IMR-90 (cell line): ENCODE results near the gene TMEM256. TPM values are rescaled to one million over a fixed set of nuclear protein-coding genes. Genes with fewer than 3 reads are reported as not detected.

ENCODE experiments used
- ATAC-seq: fragments of 200-7000 bp; cut with Tn5 transposase; 2 replicates; pipeline ENCODE4 v1.9.1; 2020; ENCODE audit warnings: low read depth, mild to moderate bottlenecking, moderate library complexity
- BruUV-seq: library from RNA; stranded (reverse); fragments of 400-500 nt; replicated peaks from 2 replicates; lab custom pipeline; 2021; lab: Mats Ljungman, UMichigan
- CTCF ChIA-PET: fragments of 300-600 bp; formaldehyde crosslinking; extraction: SDS; loops from one replicate; lab custom pipeline; 2021; ENCODE audit warnings: antibody characterized with exemption; lab: Yijun Ruan, JAX
- POLR2A ChIA-PET: fragments of 300-600 bp; sonication (Branson Sonifier 250); formaldehyde crosslinking; loops from one replicate; lab custom pipeline; 2022; ENCODE audit warnings: antibody characterized with exemption; ENCODE audit not compliant: unreplicated experiment; lab: Charles Lee
- DNase-seq: peaks from one replicate; pipeline ENCODE4 v3.0.0; 2013
- H2AFZ ChIP-seq: replicated peaks from 2 replicates; pipeline ENCODE3; 2013; ENCODE audit warnings: low read length, mild to moderate bottlenecking; ENCODE audit not compliant: poor library complexity
- H2AK5ac ChIP-seq: 2 replicates; pipeline ENCODE4 v1.6.1; 2013; ENCODE audit warnings: low read depth, low read length, inconsistent platforms
- H2AK9ac ChIP-seq: replicated peaks from 2 replicates; pipeline ENCODE3; 2013; ENCODE audit warnings: mild to moderate bottlenecking, low read depth, low read length, moderate library complexity; ENCODE audit not compliant: poor library complexity
- H2BK120ac ChIP-seq: 2 replicates; pipeline ENCODE4 v1.6.1; 2013; ENCODE audit warnings: low read depth, low read length, inconsistent platforms
- H2BK15ac ChIP-seq: 3 replicates; pipeline ENCODE4 v1.6.1; 2013; ENCODE audit warnings: low read depth, low read length, inconsistent platforms
- H2BK20ac ChIP-seq: 2 replicates; pipeline ENCODE4 v1.6.1; 2013; ENCODE audit warnings: low read depth, mild to moderate bottlenecking, inconsistent platforms, low read length, moderate library complexity
- H2BK5ac ChIP-seq: 2 replicates; pipeline ENCODE4 v1.6.1; 2013; ENCODE audit warnings: mild to moderate bottlenecking, low read depth, low read length, inconsistent platforms; ENCODE audit not compliant: poor library complexity, severe bottlenecking
- H3K14ac ChIP-seq: replicated peaks from 2 replicates; pipeline ENCODE4 v1.6.1; 2013; ENCODE audit warnings: low read depth, low read length, inconsistent platforms
- H3K18ac ChIP-seq: 2 replicates; pipeline ENCODE4 v1.6.1; 2013; ENCODE audit warnings: low read depth, low read length, control low read depth
- H3K23ac ChIP-seq: 2 replicates; pipeline ENCODE4 v1.6.1; 2013; ENCODE audit warnings: low read depth, low read length, inconsistent platforms
- H3K27ac ChIP-seq: 2 replicates; pipeline ENCODE4 v1.5.1; 2013; ENCODE audit warnings: mild to moderate bottlenecking, control low read depth, low read length; ENCODE audit not compliant: insufficient read depth
- H3K27me3 ChIP-seq: 2 replicates; pipeline ENCODE4 v1.6.1; 2013; ENCODE audit warnings: low read length; ENCODE audit not compliant: control insufficient read depth, insufficient read depth
- H3K36me3 ChIP-seq: 2 replicates; pipeline ENCODE4 v1.6.1; 2013; ENCODE audit warnings: low read length, mixed read lengths; ENCODE audit not compliant: control insufficient read depth, insufficient read depth
- H3K4ac ChIP-seq: 2 replicates; pipeline ENCODE4 v1.6.1; 2013; ENCODE audit warnings: low read depth, low read length, inconsistent platforms
- H3K4me1 ChIP-seq: 2 replicates; pipeline ENCODE4 v1.6.1; 2013; ENCODE audit warnings: low read length, mixed read lengths; ENCODE audit not compliant: control insufficient read depth, insufficient read depth
- H3K4me2 ChIP-seq: 2 replicates; pipeline ENCODE4 v1.6.1; 2013; ENCODE audit warnings: low read depth, mild to moderate bottlenecking, control low read depth, low read length, moderate library complexity
- H3K4me3 ChIP-seq: 2 replicates; pipeline ENCODE4 v1.5.1; 2013; ENCODE audit warnings: low read depth, mild to moderate bottlenecking, control low read depth, low read length, moderate library complexity; ENCODE audit not compliant: insufficient read depth
- H3K56ac ChIP-seq: 2 replicates; pipeline ENCODE4 v1.6.1; 2013; ENCODE audit warnings: low read length, inconsistent platforms; ENCODE audit not compliant: insufficient read depth; ENCODE audit errors: extremely low read depth
- H3K79me1 ChIP-seq, 2 experiments: 2 replicates each; pipeline ENCODE4 v1.6.1; 2013; ENCODE audit warnings: low read length in 2 of 2, inconsistent platforms in 1 of 2, low read depth in 1 of 2
- H3K9ac ChIP-seq: 2 replicates; pipeline ENCODE4 v1.6.1; 2013; ENCODE audit warnings: low read depth, low read length, control low read depth
- H3K9me1 ChIP-seq: 2 replicates; pipeline ENCODE4 v1.6.1; 2013; ENCODE audit warnings: low read length, inconsistent platforms; ENCODE audit not compliant: insufficient read depth
- H3K9me3 ChIP-seq: 2 replicates; pipeline ENCODE4 v1.6.1; 2013; ENCODE audit warnings: low read length; ENCODE audit not compliant: control insufficient read depth, insufficient read depth
- H4K20me1 ChIP-seq: 2 replicates; pipeline ENCODE4 v1.6.1; 2013; ENCODE audit warnings: low read length, inconsistent platforms; ENCODE audit not compliant: insufficient read depth
- H4K5ac ChIP-seq: 2 replicates; pipeline ENCODE4 v1.6.1; 2013; ENCODE audit warnings: mild to moderate bottlenecking, low read depth, low read length, control low read depth
- H4K8ac ChIP-seq, 2 experiments: 2 replicates each; pipeline ENCODE4 v1.6.1; 2013; ENCODE audit warnings: low read depth in 2 of 2, low read length in 2 of 2, control low read depth in 1 of 2, inconsistent platforms in 1 of 2
- H4K91ac ChIP-seq: 2 replicates; pipeline ENCODE4 v1.6.1; 2013; ENCODE audit warnings: low read depth, low read length, inconsistent platforms; ENCODE audit not compliant: insufficient read depth
- BHLHE40 ChIP-seq: fragments of 150-350 bp; IDR thresholded peaks from 2 replicates; pipeline ENCODE4 v1.6.1; 2016; ENCODE audit warnings: mild to moderate bottlenecking, low read depth, low read length
- CEBPB ChIP-seq: IDR thresholded peaks from 2 replicates; pipeline ENCODE4 v1.6.1; 2012; ENCODE audit warnings: low read depth, low read length, improper control_type of control experiment
- CHD1 ChIP-seq: IDR thresholded peaks from 2 replicates; pipeline ENCODE4 v1.6.1; 2012; ENCODE audit warnings: low read depth, low read length, improper control_type of control experiment
- FOS ChIP-seq: fragments of 150-350 bp; IDR thresholded peaks from 2 replicates; pipeline ENCODE4 v1.6.1; 2016; ENCODE audit warnings: low read depth, low read length
- MAFK ChIP-seq: IDR thresholded peaks from 2 replicates; pipeline ENCODE4 v1.6.1; 2012; ENCODE audit warnings: low read depth, low read length, improper control_type of control experiment
- MAZ ChIP-seq: IDR thresholded peaks from 2 replicates; pipeline ENCODE4 v1.6.1; 2012; ENCODE audit warnings: low read depth, mild to moderate bottlenecking, low read length, improper control_type of control experiment, moderate library complexity, borderline replicate concordance
- MXI1 ChIP-seq: IDR thresholded peaks from 2 replicates; pipeline ENCODE4 v1.6.1; 2012; ENCODE audit warnings: low read depth, mild to moderate bottlenecking, low read length, moderate library complexity, borderline replicate concordance
- NFE2L2 ChIP-seq: fragments of 150-350 bp; IDR thresholded peaks from 2 replicates; pipeline ENCODE4 v1.6.1; 2016; ENCODE audit warnings: low read depth, mild to moderate bottlenecking, low read length
- POLR2A ChIP-seq: IDR thresholded peaks from 2 replicates; pipeline ENCODE4 v1.6.1; 2012; ENCODE audit warnings: mild to moderate bottlenecking, low read depth, low read length
- RCOR1 ChIP-seq: IDR thresholded peaks from 2 replicates; pipeline ENCODE4 v1.6.1; 2012; ENCODE audit warnings: mild to moderate bottlenecking, low read length, improper control_type of control experiment; ENCODE audit not compliant: insufficient replicate concordance
- RFX5 ChIP-seq: IDR thresholded peaks from 2 replicates; pipeline ENCODE4 v1.8.0; 2012; ENCODE audit warnings: low read depth, mild to moderate bottlenecking, low read length, moderate library complexity
- SMC3 ChIP-seq: fragments of 150-350 bp; IDR thresholded peaks from 2 replicates; pipeline ENCODE4 v1.6.1; 2016; ENCODE audit warnings: low read depth, mild to moderate bottlenecking, antibody characterized with exemption, low read length, moderate library complexity
- USF2 ChIP-seq: fragments of 150-350 bp; IDR thresholded peaks from 2 replicates; pipeline ENCODE4 v1.6.1; 2017; ENCODE audit warnings: mild to moderate bottlenecking, antibody characterized with exemption, low read length, low read depth
- WGBS, 2 experiments: methylation state at CpG; one replicate each; pipeline versions ENCODE4 v1.1.5 to v1.1.7; 2013; ENCODE audit warnings: missing lambda C conversion rate in 2 of 2; ENCODE audit not compliant: insufficient read length in 1 of 2; ENCODE audit errors: extremely low coverage in 2 of 2; 5-methylcytosine and 5-hydroxymethylcytosine counted together
- dilution Hi-C: fragments of 300-500 bp; cut with HindIII; formaldehyde crosslinking; loops from one replicate; pipeline ENCODE4 v1.14.3; 2018; ENCODE audit warnings: low sequenced_read_pairs; ENCODE audit not compliant: unreplicated experiment
- in situ Hi-C: fragments of 300-500 bp; cut with MboI; formaldehyde crosslinking; loops from 3 replicates; pipeline ENCODE4 v1.14.3; 2019; ENCODE audit warnings: low sequenced_read_pairs, inconsistent platforms, mixed read lengths
- intact Hi-C: fragments of 100-400 bp; cut with micrococcal nuclease; formaldehyde crosslinking; loops from 2 replicates; pipeline ENCODE4 v1.10.0; 2022
- polyA plus RNA-seq, 3 experiments: library from polyadenylated mRNA; depleted of rRNA; stranded (reverse); fragments of >200 nt; gene quantifications; 2 replicates each; pipeline ENCODE4 v1.2.3, GENCODE V29; 2012; ENCODE audit warnings: low replicate concordance in 1 of 3
- total RNA-seq: library from RNA; depleted of rRNA; stranded (reverse); fragments of >200 nt; gene quantifications from 2 replicates; pipeline ENCODE4 v1.2.3, GENCODE V29; 2012
- TF ChIP-seq, protein P1 (sequence below): conservative IDR thresholded peaks from 2 replicates; pipeline ENCODE4 v1.5.1; 2012; ENCODE audit warnings: mild to moderate bottlenecking, low read depth, low read length, improper control_type of control experiment
- TF ChIP-seq, protein P2 (sequence below): fragments of 150-350 bp; IDR thresholded peaks from 2 replicates; pipeline ENCODE4 v1.6.1; 2016; ENCODE audit warnings: low read depth, mild to moderate bottlenecking, low read length, moderate library complexity, borderline replicate concordance

Gene TMEM256
- total and polyA plus RNA-seq, 2 of the 4 experiments (the other 2 are of a cell fraction), result 38.4 to 174 TPM

- Histone ChIP-seq H3K27ac (no peak overlapping the region), H3K56ac (no peak overlapping the region), H2BK5ac (no peak overlapping the region), H3K4me3 (no peak overlapping the region), H3K4me2 (no peak overlapping the region), H2BK20ac (no peak overlapping the region), H3K9me1 (0 out of 2 replicates have a peak, but pooled peaks cover 3% of the 10 kb centered on the region), H3K18ac (no peak overlapping the region), H3K4ac (no peak overlapping the region), H3K9me3 (no peaks in the 10 kb centered on the region), H2BK15ac (no peak overlapping the region), H2AK9ac (no peak overlapping the region), H2BK120ac (no peak overlapping the region), H4K8ac (no peak overlapping the region), H3K9ac (no peak overlapping the region), H3K79me1 (no peaks in the 10 kb centered on the region), H4K5ac (no peak overlapping the region), H4K20me1 (no peaks in the 10 kb centered on the region), H3K23ac (no peak overlapping the region), H4K91ac (no peak overlapping the region), H2AK5ac (no peak overlapping the region), H3K14ac (no peak overlapping the region), H3K27me3 (peaks cover 2% of the 10 kb centered on the region; the same call in 1 of the 2 replicates), H3K4me1 (no peaks in the 10 kb centered on the region), H3K36me3 (no peaks in the 10 kb centered on the region), H2AFZ (no peak overlapping the region)
- dilution Hi-C loops, result no loop called here
- no peak for DNase-seq
- TF ChIP-seq NFE2L2, result no peak
- no peak for TF ChIP-seq USF2
- TF ChIP-seq MAFK, result no peak
- no peak for TF ChIP-seq FOS
- TF ChIP-seq, protein P1, sequence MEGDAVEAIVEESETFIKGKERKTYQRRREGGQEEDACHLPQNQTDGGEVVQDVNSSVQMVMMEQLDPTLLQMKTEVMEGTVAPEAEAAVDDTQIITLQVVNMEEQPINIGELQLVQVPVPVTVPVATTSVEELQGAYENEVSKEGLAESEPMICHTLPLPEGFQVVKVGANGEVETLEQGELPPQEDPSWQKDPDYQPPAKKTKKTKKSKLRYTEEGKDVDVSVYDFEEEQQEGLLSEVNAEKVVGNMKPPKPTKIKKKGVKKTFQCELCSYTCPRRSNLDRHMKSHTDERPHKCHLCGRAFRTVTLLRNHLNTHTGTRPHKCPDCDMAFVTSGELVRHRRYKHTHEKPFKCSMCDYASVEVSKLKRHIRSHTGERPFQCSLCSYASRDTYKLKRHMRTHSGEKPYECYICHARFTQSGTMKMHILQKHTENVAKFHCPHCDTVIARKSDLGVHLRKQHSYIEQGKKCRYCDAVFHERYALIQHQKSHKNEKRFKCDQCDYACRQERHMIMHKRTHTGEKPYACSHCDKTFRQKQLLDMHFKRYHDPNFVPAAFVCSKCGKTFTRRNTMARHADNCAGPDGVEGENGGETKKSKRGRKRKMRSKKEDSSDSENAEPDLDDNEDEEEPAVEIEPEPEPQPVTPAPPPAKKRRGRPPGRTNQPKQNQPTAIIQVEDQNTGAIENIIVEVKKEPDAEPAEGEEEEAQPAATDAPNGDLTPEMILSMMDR, result no peak
- no peak for TF ChIP-seq RCOR1
- no peak for TF ChIP-seq SMC3
- TF ChIP-seq POLR2A, result no peak
- no peak for TF ChIP-seq CHD1
- no peak for TF ChIP-seq MXI1
- no peak for TF ChIP-seq CEBPB
- no peak for TF ChIP-seq MAZ
- no peak for TF ChIP-seq BHLHE40
- no peak for TF ChIP-seq RFX5
- TF ChIP-seq, protein P2, sequence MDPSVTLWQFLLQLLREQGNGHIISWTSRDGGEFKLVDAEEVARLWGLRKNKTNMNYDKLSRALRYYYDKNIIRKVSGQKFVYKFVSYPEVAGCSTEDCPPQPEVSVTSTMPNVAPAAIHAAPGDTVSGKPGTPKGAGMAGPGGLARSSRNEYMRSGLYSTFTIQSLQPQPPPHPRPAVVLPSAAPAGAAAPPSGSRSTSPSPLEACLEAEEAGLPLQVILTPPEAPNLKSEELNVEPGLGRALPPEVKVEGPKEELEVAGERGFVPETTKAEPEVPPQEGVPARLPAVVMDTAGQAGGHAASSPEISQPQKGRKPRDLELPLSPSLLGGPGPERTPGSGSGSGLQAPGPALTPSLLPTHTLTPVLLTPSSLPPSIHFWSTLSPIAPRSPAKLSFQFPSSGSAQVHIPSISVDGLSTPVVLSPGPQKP, result no peak
- no TSS peak for BruUV-seq
- intact Hi-C loops, result no loop called here
- ATAC-seq, result no peak
- POLR2A ChIA-PET, result interaction anchor here (0.6 kb wide), 1 partner anchor 75 kb away, joined by 3 read pairs; no protein-coding TSS in a partner anchor
- CTCF ChIA-PET, result no interaction called here
- WGBS, 2 experiments, result 92% methylated on average over 19 of the region's 33 CpGs; no CpG with 5 or more reads in 1 of the 2 experiments
- in situ Hi-C loops, result no loop called here
Observed at GRCh38 chr17:7426203-7426863, 22.4 kb upstream of the TMEM256 start.
